Activated T-helper 1 cell treated with Interleukin-2 at 50 U/mL for 16 hours (primary cell): Measurements from ENCODE around the gene SHMT2.

ENCODE experiments used
- DNase-seq: peaks from one replicate; pipeline ENCODE4 v3.0.0-alpha.2; 2020; ENCODE audit warnings: low read depth

SHMT2 gene

GRCh38 chr12:57227315-57228115 lies 2.0 kb upstream of the SHMT2 start:
- DNase-seq, result no peak

DNA sequence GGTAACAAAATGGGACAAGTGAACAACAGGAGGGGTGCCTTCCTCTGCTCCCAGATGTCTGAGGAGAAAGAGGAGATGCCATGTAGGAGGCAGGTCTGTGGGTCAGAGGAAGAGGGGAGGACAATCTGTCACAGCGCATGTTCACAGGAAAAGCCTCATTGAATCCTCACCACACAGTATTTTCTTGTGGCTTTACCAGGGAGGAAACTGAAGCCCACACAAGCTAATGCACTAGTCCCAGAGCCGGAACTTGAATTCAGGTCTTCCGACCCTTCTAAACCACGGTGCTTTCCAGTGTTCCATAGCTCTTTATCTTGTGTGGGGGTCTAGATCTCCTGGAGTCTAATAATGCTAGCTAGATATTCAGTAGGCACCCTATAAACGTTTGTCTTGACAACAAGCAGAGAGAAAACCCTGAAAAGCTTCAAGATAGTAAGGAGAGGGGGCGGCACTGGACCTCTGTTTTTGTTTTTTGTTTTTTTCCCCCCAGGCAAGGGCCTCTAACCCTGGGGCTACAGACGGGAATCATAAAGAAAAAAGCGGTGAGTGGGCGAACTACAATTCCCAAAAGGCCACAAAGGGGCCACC lies 371 bp upstream of the SHMT2 start:
- DNase-seq, result no peak

DNA sequence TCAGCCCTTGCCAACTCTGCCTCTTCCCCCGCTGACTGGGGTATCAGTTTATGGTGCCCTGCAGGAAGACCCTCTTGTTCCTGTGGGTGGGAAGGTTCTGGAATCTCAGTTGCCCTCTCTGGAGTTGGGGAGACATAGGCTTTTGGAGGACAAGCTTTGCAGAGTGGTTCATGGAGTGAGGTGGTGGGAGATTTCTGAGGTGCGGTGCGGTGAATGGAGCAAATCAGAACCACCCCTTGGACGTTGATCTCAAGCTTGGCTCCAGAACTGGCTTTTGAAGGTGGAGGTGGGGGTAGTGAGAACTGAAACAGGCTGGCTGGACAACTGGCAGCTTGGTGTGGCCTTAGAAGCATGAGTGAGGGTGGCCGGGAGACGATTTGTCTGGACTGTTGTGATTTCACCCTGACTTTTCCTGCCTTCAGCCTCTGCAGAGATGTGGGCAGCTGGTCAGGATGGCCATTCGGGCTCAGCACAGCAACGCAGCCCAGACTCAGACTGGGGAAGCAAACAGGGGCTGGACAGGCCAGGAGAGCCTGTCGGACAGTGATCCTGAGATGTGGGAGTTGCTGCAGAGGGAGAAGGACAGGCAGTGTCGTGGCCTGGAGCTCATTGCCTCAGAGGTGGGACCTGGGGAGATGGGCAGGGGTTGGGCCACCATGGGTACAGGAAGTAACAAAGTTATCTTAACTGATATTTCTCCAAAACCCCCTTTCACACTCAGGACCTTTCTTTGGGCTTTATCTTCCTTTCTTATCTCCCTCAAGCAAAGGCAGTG lies 1.1 kb downstream of the SHMT2 start:
- no peak for DNase-seq

DNA sequence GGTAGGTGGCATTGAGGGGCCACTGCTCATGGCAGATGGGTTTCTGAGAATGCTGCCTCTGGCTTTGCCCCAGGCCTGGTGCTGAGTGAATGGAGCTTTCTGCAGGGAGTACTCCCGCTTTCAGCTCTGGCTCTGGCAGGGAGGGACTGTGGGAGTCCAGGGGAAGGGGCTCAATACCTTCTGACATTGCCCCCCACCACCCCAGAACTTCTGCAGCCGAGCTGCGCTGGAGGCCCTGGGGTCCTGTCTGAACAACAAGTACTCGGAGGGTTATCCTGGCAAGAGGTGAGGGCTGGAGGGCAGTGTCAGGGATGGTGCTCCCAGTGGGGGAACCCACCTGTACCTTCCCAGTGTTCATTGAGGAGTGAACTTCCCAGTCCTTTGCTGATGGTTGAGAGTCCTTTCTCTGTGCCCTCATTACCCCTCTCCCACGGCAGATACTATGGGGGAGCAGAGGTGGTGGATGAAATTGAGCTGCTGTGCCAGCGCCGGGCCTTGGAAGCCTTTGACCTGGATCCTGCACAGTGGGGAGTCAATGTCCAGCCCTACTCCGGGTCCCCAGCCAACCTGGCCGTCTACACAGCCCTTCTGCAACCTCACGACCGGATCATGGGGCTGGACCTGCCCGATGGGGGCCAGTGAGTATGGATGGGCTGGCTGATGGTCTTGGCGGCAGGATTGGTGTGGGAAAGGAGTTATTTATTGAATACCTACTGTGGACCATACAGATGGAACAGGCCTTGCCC lies 1.9 kb downstream of the SHMT2 start:
- DNase-seq, result no peak

DNA sequence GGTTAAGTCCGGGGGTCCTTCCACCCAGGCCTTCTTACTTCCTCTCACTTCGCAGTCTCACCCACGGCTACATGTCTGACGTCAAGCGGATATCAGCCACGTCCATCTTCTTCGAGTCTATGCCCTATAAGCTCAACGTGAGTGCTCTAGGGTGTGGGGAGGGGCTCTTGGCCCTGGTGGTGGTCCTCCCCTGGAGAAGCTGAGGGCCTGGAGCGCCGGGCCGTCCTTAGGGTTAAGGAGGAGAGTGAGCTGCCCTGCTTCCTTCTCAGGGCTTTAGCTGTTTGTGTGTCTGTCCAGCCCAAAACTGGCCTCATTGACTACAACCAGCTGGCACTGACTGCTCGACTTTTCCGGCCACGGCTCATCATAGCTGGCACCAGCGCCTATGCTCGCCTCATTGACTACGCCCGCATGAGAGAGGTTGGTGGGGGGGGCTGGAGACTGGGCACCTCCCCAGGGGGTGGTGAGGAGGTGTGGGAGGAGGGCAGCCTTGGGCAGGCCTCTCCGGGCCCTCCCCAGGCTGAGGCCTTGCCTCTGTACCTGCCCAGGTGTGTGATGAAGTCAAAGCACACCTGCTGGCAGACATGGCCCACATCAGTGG lies 2.7 kb downstream of the SHMT2 start:
- no peak for DNase-seq

DNA sequence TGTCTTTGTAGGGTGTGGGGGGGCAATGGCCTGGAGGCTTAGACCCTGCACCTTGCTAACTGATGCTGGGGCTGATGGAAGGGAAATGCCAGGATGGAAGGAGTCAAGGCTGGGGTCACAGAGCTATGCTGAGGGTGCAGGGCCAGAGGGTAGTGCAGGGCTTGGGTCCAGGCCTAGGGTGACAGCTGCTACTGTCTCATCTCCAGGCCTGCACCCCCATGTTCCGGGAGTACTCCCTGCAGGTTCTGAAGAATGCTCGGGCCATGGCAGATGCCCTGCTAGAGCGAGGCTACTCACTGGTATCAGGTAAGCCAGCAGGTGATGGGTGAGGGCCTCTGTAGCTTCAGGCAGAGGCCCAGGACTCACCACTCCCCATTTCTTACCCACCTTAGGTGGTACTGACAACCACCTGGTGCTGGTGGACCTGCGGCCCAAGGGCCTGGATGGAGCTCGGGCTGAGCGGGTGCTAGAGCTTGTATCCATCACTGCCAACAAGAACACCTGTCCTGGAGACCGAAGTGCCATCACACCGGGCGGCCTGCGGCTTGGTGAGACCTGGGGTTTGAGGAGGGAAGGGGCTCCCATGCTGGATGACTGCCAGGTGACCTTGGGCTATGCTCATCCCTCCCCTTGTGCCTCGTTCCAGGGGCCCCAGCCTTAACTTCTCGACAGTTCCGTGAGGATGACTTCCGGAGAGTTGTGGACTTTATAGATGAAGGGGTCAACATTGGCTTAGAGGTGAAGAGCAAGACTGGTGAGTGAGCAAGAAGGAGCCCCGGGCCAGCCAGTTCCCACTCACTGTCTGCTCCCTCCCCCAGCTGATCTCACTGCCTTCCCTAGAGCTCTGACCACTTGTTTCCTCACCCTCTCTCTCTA lies 4.1 kb downstream of the SHMT2 start:
- no peak for DNase-seq

DNA sequence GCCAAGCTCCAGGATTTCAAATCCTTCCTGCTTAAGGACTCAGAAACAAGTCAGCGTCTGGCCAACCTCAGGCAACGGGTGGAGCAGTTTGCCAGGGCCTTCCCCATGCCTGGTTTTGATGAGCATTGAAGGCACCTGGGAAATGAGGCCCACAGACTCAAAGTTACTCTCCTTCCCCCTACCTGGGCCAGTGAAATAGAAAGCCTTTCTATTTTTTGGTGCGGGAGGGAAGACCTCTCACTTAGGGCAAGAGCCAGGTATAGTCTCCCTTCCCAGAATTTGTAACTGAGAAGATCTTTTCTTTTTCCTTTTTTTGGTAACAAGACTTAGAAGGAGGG lies 4.7 kb downstream of the SHMT2 start:
- no peak for DNase-seq

DNA sequence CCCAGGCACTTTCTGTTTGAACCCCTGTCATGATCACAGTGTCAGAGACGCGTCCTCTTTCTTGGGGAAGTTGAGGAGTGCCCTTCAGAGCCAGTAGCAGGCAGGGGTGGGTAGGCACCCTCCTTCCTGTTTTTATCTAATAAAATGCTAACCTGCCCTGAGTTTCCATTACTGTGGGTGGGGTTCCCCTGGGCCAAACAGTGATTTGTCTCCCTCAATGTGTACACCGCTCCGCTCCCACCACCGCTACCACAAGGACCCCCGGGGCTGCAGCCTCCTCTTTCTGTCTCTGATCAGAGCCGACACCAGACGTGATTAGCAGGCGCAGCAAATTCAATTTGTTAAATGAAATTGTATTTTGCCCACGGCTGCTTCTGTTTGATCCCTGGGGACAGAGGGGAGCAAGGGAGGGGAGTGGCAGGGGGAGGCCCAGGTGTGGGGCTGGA lies 5.1 kb downstream of the SHMT2 start:
- DNase-seq, result no peak

DNA sequence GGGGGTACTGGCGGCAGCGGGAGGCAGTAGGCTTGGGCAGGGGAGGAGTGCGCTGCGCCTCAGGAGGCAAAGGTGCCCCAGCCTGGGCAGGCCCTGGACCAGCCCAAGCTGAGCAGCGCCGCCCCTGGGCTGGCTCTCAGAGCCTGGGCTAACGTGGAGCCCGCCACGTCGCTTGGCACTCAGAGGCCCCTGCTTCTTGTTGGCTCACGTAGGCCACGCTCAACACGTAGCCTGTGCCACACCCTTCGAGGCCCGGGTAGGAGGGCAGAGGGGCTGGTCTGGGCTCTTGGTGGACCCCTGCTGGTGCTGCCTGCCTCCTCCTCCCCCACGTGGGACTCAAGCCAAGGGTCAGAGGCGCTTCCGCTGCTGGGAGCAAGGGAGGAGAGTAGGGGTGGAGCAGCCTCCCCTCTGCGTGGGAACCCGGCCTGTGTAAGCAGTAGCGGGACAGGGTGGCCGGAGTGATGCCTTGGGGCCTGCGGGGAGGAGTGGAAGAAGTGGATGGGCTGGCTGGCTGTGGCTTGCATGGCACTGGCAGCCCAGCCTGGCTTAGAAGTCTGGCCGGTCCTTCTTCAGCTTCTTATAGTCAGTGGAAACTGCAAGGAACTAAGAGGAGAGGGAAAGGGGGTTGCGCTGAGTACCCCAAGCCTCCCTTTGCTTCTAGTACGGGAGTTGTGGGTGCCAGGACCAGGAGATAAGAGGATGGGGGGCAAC lies 5.7 kb downstream of the SHMT2 start:
- DNase-seq, result no peak

DNA sequence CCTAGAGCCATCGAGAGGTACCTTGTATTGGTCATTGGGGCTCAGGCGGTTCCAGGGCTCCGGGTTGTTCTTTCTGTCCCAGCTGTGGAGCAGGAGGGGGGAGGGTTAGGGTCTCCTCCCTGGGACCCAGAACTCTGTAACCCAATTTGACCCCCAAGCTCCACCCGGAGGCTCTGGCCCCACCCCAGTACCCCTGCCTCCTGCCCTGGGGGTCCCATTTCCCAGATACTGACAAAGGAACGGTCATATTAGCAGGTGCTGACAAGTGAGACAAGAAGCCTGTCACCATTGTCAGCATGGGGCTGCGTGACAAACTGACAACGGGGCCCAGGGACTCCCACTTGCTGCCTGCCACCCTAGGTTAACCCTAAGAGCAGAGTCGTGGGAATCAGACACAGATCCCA lies 6.2 kb downstream of the SHMT2 start:
- no peak for DNase-seq

- DNase-seq, result no peak
Observed at GRCh38 chr12:57236201-57236924, 6.9 kb downstream of the SHMT2 start.

GRCh38 chr12:57236925-57237595 lies 7.5 kb downstream of the SHMT2 start:
- DNase-seq, result no peak

GRCh38 chr12:57237596-57237931 lies 8.1 kb downstream of the SHMT2 start:
- DNase-seq, result no peak

- DNase-seq, result no peak
Observed at GRCh38 chr12:57237932-57238853, 8.7 kb downstream of the SHMT2 start.

- peak; percentile 78 for DNase-seq
Observed at GRCh38 chr12:57238854-57239554, 9.5 kb downstream of the SHMT2 start.

DNA sequence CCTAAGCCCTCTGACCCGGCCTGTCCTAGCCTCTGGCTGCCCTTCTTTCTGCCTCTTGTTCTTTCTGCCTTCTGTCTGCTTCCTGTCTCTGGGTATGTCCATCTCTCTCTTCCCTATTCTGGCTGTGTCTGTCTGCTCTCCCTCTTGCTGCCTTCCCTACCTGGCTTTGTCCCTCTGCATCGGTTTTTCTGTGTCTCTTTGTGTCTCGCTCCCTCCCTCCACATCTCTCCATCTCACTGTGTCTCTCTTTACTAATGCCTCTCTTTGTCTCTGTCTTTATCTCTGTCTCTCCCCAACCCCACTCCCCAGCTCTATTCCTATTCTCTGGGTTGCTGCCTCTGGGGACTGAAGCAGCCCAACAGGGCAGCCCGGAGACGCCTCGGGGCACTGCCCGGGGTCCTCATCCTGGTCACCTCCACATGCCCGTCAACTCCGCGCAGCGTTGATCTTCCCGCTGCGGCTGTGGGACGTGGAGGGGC lies 10.1 kb downstream of the SHMT2 start:
- DNase-seq, result no peak
